Heart right ventricle (tissue), 16 donors: ENCODE data around the gene YWHAQ. TPM values are rescaled to one million over a fixed set of nuclear protein-coding genes. Genes with fewer than 3 reads are reported as not detected.

ENCODE experiments used
- ATAC-seq, 8 donors: fragments of 200-7000 bp; cut with Tn5 transposase; one replicate each; pipeline ENCODE4 v1.9.1; 2020; ENCODE audit warnings: mild to moderate bottlenecking in 8 of 8, moderate library complexity in 8 of 8, moderate number of reproducible peaks in 1 of 8
- DNase-seq, 2 donors: peaks; one replicate each; pipeline ENCODE4 v3.0.0-alpha.2; 2020
- H3K27ac ChIP-seq, 10 donors: fragments of 200-600 bp; sonication (generic) in 2 of 10; one replicate each; pipeline versions ENCODE4 v1.5.0 to v1.8.0; 2020 to 2022; ENCODE audit warnings: mild to moderate bottlenecking in 3 of 10
- H3K27me3 ChIP-seq, 7 donors: fragments of 200-600 bp; one replicate each; pipeline ENCODE4 v1.8.0; 2021 to 2022; ENCODE audit warnings: mild to moderate bottlenecking in 2 of 7
- H3K36me3 ChIP-seq, 9 donors: fragments of 200-600 bp; sonication (generic) in 1 of 9; one replicate each; pipeline versions ENCODE4 v1.5.0 to v1.8.0; 2020 to 2022; ENCODE audit warnings: mild to moderate bottlenecking in 2 of 9
- H3K4me1 ChIP-seq, 9 donors: fragments of 200-600 bp; sonication (generic) in 1 of 9; one replicate each; pipeline versions ENCODE4 v1.5.0 to v1.8.0; 2020 to 2022; ENCODE audit warnings: mild to moderate bottlenecking in 4 of 9
- H3K4me3 ChIP-seq, 10 donors: fragments of 200-600 bp; sonication (generic) in 2 of 10; one replicate each; pipeline versions ENCODE4 v1.5.0 to v1.8.0; 2020 to 2022; ENCODE audit warnings: mild to moderate bottlenecking in 7 of 10, moderate library complexity in 2 of 10
- H3K9me3 ChIP-seq, 11 donors: fragments of 200-600 bp in 10 of 11; sonication (generic) in 2 of 11; one replicate each; pipeline versions ENCODE4 v1.5.0 to v1.8.0; 2013 to 2022; ENCODE audit warnings: mild to moderate bottlenecking in 2 of 11, control low read depth in 1 of 11, moderate library complexity in 1 of 11
- CTCF ChIP-seq, 9 donors: fragments of 200-600 bp; sonication (generic) in 2 of 9; IDR thresholded peaks; one replicate each; pipeline versions ENCODE4 v1.5.0 to v1.8.0; 2021 to 2022; ENCODE audit warnings: antibody characterized with exemption in 9 of 9, mild to moderate bottlenecking in 5 of 9, moderate library complexity in 1 of 9
- WGBS, 2 donors: extraction: QIAGEN DNeasy Blood & Tissue Kit; methylation state at CpG; one replicate each; pipeline ENCODE4 v1.1.7; 2013; ENCODE audit warnings: inconsistent platforms in 1 of 2; 5-methylcytosine and 5-hydroxymethylcytosine counted together
- intact Hi-C, 10 donors: fragments of 100-400 bp; cut with DNase I; formaldehyde crosslinking; loops; one replicate each; pipeline versions ENCODE4 v1.11.1 to v1.14.2; 2022
- polyA plus RNA-seq, 2 donors: library from polyadenylated mRNA; stranded (reverse); fragments of 200-250 nt; gene quantifications; one replicate each; pipeline ENCODE4 v1.2.3, GENCODE V29; 2013
- total RNA-seq, 10 donors: library from RNA; stranded (reverse); fragmentation: NEBNext Ultra II Directional in 3 of 10; extraction: Animal tissue kit (Norgen Biotek cat#: 25700) in 3 of 10; gene quantifications; one replicate each; pipeline versions ENCODE4 v1.2.1 to v1.2.4, GENCODE V29; 2021 to 2023
- donor health status: Arrhythmogenic right ventricular cardiomyopathy.
- donor health status: ischemic (EF 13 %, LVEDD 7.1; RV severe dilation, severe dysfunction).
- donor health status: healthy with polysubstance abuse.
- donor health status: DM: no; HTN: yes; CAD: no.
- donor health status: DM: no; HTN: no; CAD: no.
- donor health status: ischemic (EF 25% LVEDD 6.9; RV normal size, moderate dysfunction).
- donor health status: ischemic (EF 25% LVEDD 5.7; RV mildly dilated, moderate dysfunction).
- donor health status: healthy.
- donor health status: DM: yes; HTN: yes; CAD: no.
- donor health status: Ischemic cardiomyopathy.
- donor health status: ischemic (EF 35%, LVEDD 5.7; RV mildly dilated, moderate dysfunction).
- donor health status: nonischemic (EF 11% LVEDD 7.7; RV severe dilation, severe dysfunction).
- donor health status: DM: yes; HTN: yes; CAD: no.
- donor health status: PGD.
- donor health status: ischemic (EF 29% LVEDD 5.4; RV normal size, mild dysfunction).
- donor health status: nonischemic (EF 23%, LVEDD 6.1; RV moderate dilation, normal function).

YWHAQ gene
- total and polyA plus RNA-seq, 12 donors: 62.0 to 303 (median 199) TPM

- no peak overlapping the region for H3K4me3 ChIP-seq
- intact Hi-C loops: no loop called here
- WGBS, 2 donors: 71 to 72% methylated on average over 1 of the region's 1 CpG
- TF ChIP-seq CTCF (IDR thresholded peaks at IDR 0.05): no peak
- no peak for ATAC-seq
- peaks cover 0 to 59% (median 0%) of the 10 kb centered on the region in 9 donors for H3K36me3 ChIP-seq
- no peaks in the 10 kb centered on the region for H3K27me3 ChIP-seq
- no peak for DNase-seq
- no peak overlapping the region for H3K27ac ChIP-seq
- H3K9me3 ChIP-seq: no peaks in the 10 kb centered on the region
- peaks cover 0 to 39% (median 21%) of the 10 kb centered on the region in 9 donors for H3K4me1 ChIP-seq
These were observed 95.6 kb downstream of the YWHAQ start for GRCh38 chr2:9535177-9535576.

Other genes with a start within 250 kb of the YWHAQ start
- 100 to 1,000 TPM in 8 of 10 donors, 10 to 100 TPM in 2; 51.4 to 224 (median 134) TPM for gene ITGB1BP1, start 207.5 kb downstream of the YWHAQ start, total RNA-seq
- gene ITGB1BP1, start 207.5 kb downstream of the YWHAQ start, polyA plus RNA-seq: 100 to 1,000 TPM; 112 to 165 TPM
- gene CPSF3, start 207.3 kb downstream of the YWHAQ start, total RNA-seq: 10 to 100 TPM; 12.8 to 19.8 (median 16.5) TPM
- 10 to 100 TPM; 13.8 to 14.8 TPM for gene CPSF3, start 207.3 kb downstream of the YWHAQ start, polyA plus RNA-seq
- gene IAH1, start 156.4 kb downstream of the YWHAQ start, total RNA-seq: 10 to 100 TPM; 77.1 to 94.5 (median 87.7) TPM
- 100 to 1,000 TPM in 1 of 2 donors, 10 to 100 TPM in 1; 77.8 to 103 TPM for gene IAH1, start 156.4 kb downstream of the YWHAQ start, polyA plus RNA-seq
- 10 to 100 TPM; 11.4 to 20.0 (median 14.6) TPM for gene ADAM17, start 75.2 kb downstream of the YWHAQ start, total RNA-seq
- gene ADAM17, start 75.2 kb downstream of the YWHAQ start, polyA plus RNA-seq: 1 to 10 TPM; 7.3 to 9.4 TPM
- 1 to 10 TPM; 2.4 to 7.9 (median 4.9) TPM for gene TAF1B, start 212.5 kb upstream of the YWHAQ start, total RNA-seq
- 1 to 10 TPM; 1.8 to 3.0 TPM for gene TAF1B, start 212.5 kb upstream of the YWHAQ start, polyA plus RNA-seq